HUES64 (cell line): Measurements from ENCODE around the gene PSKH1.

ENCODE experiments used
- H3K27ac ChIP-seq: 2 replicates; pipeline ENCODE4 v1.7.0; 2013; ENCODE audit warnings: low read depth, low read length, inconsistent platforms
- H3K27me3 ChIP-seq: 2 replicates; pipeline ENCODE4 v1.6.1; 2013; ENCODE audit warnings: mild to moderate bottlenecking, low read length; ENCODE audit not compliant: insufficient read depth
- H3K36me3 ChIP-seq: 2 replicates; pipeline ENCODE4 v1.6.1; 2013; ENCODE audit warnings: mild to moderate bottlenecking, low read length; ENCODE audit not compliant: insufficient read depth
- H3K4me1 ChIP-seq: 2 replicates; pipeline ENCODE4 v1.6.1; 2013; ENCODE audit warnings: mild to moderate bottlenecking, low read length, moderate library complexity; ENCODE audit not compliant: insufficient read depth
- H3K4me3 ChIP-seq: 2 replicates; pipeline ENCODE4 v1.5.1; 2013; ENCODE audit warnings: mild to moderate bottlenecking, low read length, moderate library complexity
- H3K9ac ChIP-seq: 2 replicates; pipeline ENCODE4 v1.6.1; 2013; ENCODE audit warnings: mild to moderate bottlenecking, low read depth, low read length
- H3K9me3 ChIP-seq: 2 replicates; pipeline ENCODE4 v1.6.1; 2013; ENCODE audit warnings: low read depth, low read length; ENCODE audit not compliant: insufficient read depth
- WGBS: fragments of 150-250, 120-280 bp; methylation state at CpG from one replicate; pipeline ENCODE4 v1.1.7; 2013; ENCODE audit warnings: missing lambda C conversion rate; 5-methylcytosine and 5-hydroxymethylcytosine counted together

Gene PSKH1

DNA sequence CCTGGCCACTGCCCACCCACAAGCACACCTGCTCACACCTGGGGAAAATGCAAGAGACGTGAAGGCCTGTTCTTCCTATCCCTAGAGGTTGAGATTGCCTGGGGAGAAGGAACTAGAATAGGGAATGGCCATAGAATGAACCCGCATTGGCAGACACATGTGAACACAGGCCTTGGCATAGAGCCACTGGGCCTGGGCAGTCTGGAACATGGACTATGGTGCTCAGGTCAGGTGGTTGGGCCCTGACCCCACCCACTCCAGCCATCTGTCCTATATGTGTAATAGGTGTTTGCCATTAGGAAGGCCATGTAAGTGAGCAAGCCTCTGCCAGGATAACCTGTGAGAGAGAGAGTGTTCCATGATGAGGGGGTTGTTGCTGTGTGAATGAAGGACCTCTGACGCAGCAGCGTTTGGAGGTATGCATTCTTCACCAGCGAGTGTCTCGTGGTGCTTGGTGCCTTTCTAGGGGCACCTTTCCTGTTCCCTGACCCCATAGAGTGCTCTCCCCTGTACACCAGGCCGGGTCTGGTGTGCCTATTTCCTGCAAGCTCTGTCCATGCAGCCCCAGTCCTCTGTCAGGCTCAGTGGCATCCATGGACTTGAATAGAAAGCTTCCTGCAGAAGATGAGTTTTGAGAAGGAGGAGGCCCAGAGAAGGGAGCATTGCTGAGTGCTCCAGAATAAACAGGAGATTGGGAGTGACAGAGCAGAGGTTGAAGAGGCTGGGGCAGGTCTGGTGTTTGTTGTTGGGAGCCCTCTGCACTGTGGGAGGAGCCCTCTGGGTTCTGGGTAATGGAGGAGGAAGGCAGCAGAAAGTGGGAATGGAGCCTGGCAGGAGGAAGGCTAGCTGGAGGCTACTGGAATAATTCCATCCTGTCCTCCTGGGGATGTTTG is 23.0 kb downstream of the PSKH1 start:
- Histone ChIP-seq H3K27ac (no peak overlapping the region), H3K4me3 (no peak overlapping the region), H3K4me1 (peaks cover 14% of the 10 kb centered on the region), H3K27me3 (no peaks in the 10 kb centered on the region), H3K9me3 (no peaks in the 10 kb centered on the region), H3K9ac (0 out of 2 replicates have a peak overlapping the region, but pooled peaks have one; percentile 8), H3K36me3 (peaks cover 17% of the 10 kb centered on the region)
- WGBS = 86% methylated on average over 7 of the region's 7 CpGs

DNA sequence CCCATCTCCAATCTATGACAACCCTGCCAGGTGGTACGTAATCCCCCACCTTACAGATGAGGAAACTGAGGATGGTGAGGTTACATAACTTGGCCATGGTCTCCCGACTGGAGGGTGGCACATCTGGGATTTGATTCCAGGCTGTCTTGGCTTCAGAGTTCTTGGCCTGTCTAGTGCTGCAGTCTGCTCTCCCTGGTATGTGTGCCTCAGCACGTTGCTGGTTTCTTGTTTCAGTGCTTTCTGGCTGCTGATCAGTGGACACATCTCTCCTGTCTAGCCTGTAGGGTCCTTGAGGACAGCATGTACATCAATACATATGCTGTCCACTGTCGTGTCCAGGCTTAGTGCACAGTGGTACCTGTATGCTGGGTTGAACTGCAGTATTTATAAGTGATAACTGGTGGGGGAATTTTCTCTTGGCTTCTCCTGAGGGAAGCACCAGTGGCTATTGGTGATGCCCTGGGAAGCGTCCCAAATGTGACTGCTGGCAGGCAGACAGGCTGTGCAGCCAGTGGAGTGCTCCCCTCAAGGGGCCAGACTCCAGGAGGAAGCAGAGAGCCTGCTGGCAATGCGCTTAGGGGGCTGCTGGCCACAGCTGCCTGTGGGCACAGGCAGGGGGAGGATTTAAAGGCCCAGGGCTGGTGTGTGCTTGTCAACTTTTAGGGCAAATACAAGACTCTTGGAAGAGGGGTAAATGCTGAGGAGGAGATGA is 24.2 kb downstream of the PSKH1 start:
- Histone ChIP-seq H3K36me3 (peaks cover 8% of the 10 kb centered on the region), H3K27me3 (no peaks in the 10 kb centered on the region), H3K4me3 (no peak overlapping the region), H3K9ac (no peak overlapping the region), H3K27ac (no peak overlapping the region), H3K4me1 (peaks cover 14% of the 10 kb centered on the region), H3K9me3 (no peaks in the 10 kb centered on the region)
- WGBS = 87% methylated on average over 6 of the region's 6 CpGs

DNA sequence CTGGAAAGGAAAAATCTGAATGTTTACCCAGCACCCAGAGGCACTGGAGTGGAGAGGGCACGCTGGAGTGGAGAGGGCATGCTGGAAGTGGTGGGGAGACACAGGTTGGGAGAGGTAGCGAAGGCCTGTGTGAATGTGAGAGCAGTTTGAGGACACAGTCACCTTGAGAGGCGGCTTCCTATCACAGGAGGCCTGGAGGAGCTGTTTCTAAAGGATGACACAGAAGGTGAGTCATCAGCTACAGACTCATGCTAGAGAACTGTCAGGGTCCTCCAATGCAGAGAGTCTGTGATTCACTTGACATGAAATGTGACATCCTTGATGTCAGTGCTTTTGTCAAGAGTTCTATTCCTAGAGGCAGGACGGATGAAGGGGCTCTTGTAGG is 24.8 kb downstream of the PSKH1 start:
- peaks cover 8% of the 10 kb centered on the region for H3K36me3 ChIP-seq
- WGBS = 83% methylated on average over 4 of the region's 4 CpGs
- no peaks in the 10 kb centered on the region for H3K9me3 ChIP-seq
- no peaks in the 10 kb centered on the region for H3K27me3 ChIP-seq
- H3K27ac ChIP-seq = no peak overlapping the region
- no peak overlapping the region for H3K4me3 ChIP-seq
- no peak overlapping the region for H3K9ac ChIP-seq
- H3K4me1 ChIP-seq = peaks cover 14% of the 10 kb centered on the region

DNA sequence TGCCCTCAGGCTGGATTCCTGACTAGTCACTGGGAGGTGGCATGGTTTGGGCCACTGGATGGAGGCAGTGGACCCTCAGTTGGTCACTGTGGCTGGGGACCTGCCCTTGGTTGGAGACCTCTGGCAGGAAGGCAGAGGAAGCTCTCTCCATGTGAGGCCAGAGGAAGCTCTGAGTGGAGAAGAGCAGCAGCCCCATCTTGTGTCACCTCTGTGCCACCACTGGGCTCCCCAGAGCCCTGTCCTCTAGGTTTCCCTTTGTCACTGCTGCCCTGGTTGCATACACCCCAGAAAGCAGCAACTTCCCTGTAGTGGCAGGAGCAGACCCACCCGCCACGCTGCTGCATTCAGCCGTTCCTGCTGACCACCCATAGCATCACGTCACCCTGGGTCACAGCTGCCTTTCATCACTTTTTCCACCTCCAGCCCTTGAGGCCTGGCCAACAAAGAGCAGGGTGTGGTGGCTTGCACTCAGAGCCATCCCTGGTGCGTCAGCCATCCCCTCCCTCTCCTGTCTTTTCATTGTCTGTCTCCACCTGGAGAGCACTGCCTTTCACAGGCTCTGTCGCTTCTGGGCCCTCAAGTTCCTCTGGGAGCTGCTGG is 26.7 kb downstream of the PSKH1 start:
- H3K36me3 ChIP-seq = peaks cover 8% of the 10 kb centered on the region
- H3K9me3 ChIP-seq = no peaks in the 10 kb centered on the region
- H3K4me3 ChIP-seq = no peak overlapping the region
- no peaks in the 10 kb centered on the region for H3K27me3 ChIP-seq
- H3K27ac ChIP-seq = no peak overlapping the region
- H3K4me1 ChIP-seq = peaks cover 12% of the 10 kb centered on the region
- no peak overlapping the region for H3K9ac ChIP-seq
- 96% methylated on average over 6 of the region's 6 CpGs for WGBS

DNA sequence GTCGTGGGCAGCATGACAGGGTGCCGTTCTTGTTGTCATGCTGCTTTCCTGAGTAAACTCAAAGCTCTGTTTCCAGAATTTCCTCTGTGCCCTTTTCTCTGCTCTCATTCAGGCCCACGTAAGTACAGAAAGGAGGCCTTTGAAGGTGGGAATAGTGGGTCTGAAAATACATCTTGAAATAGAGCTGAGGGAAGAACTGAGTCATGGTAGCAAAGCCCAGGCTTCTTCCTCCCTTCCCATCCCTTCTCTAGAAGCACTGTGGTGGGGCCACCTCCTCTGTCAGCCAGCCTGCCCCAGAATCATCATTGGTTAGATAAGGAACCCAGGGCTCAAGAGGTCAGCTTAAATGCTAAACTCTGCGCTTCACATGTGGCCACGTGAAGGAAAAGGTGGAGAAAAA is 29.2 kb downstream of the PSKH1 start:
- no peaks in the 10 kb centered on the region for H3K27me3 ChIP-seq
- H3K36me3 ChIP-seq = no peaks in the 10 kb centered on the region; the same call in 1 of the 2 replicates
- 84% methylated on average over 5 of the region's 5 CpGs for WGBS
- no peak overlapping the region for H3K9ac ChIP-seq
- H3K4me1 ChIP-seq = no peaks in the 10 kb centered on the region
- H3K4me3 ChIP-seq = no peak overlapping the region
- H3K9me3 ChIP-seq = no peaks in the 10 kb centered on the region
- H3K27ac ChIP-seq = no peak overlapping the region

DNA sequence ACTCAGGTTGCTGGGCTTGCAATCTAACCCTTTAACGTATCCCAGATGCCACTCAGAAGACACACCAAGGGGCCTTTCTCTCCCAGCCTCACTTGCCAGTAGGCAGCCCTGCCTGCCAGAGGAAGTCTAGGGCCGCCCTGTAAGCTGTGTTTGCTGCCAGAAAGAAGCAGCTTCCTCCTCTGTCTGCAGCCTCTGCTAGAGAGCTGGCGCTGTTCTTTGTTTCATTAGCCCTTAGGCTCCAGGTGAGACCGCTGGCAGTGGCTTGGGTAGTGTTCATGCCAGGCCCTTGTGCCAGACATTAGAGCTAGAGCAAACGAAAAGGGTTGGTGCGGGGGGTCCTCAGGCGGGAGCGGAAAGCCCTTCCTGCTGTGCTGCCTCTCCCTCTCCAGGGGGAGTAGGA is 29.7 kb downstream of the PSKH1 start:
- Histone ChIP-seq H3K4me3 (no peak overlapping the region), H3K36me3 (peaks cover 5% of the 10 kb centered on the region), H3K27me3 (no peaks in the 10 kb centered on the region), H3K9ac (no peak overlapping the region), H3K27ac (no peak overlapping the region), H3K4me1 (no peaks in the 10 kb centered on the region), H3K9me3 (no peaks in the 10 kb centered on the region)
- WGBS = 89% methylated on average over 8 of the region's 8 CpGs

DNA sequence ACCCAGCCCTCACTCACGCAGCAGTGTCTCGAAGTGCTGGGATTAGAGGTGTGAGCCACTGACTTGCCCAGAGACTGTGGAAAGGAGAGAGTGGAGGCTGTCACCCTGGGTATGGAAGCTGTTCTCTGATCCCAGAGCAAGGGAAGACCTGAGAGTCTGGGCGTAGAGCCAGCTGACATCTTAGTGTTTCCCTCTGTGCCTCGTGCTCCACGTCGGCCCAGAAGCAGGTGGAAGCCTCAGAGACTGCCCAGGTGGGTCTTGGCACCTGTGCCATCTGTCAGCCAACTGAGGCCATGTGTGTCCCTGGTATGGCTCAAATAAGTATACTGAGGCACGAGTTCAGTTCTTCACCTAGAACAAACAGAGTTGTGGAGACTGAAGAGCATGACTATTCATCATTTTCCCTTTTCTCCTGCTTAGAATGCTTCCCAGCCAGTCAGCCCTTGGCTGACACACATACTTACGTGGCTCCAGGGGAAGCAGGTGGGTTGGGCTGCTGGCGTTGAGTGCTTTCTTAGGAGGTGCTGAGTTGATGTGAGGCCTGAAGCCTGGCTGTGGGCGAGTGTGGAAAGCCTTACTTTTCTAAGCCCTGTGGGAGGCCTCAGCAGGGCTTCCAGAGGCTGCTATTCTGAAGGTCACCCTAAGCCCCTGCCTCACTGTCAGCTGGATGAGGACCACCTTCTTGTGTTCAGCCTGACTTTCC is 30.5 kb downstream of the PSKH1 start:
- no peak overlapping the region for H3K27ac ChIP-seq
- H3K36me3 ChIP-seq = peaks cover 6% of the 10 kb centered on the region
- no peak overlapping the region for H3K4me3 ChIP-seq
- no peak overlapping the region for H3K9ac ChIP-seq
- H3K4me1 ChIP-seq = no peaks in the 10 kb centered on the region
- no peaks in the 10 kb centered on the region for H3K9me3 ChIP-seq
- WGBS = 92% methylated on average over 10 of the region's 10 CpGs
- H3K27me3 ChIP-seq = no peaks in the 10 kb centered on the region

DNA sequence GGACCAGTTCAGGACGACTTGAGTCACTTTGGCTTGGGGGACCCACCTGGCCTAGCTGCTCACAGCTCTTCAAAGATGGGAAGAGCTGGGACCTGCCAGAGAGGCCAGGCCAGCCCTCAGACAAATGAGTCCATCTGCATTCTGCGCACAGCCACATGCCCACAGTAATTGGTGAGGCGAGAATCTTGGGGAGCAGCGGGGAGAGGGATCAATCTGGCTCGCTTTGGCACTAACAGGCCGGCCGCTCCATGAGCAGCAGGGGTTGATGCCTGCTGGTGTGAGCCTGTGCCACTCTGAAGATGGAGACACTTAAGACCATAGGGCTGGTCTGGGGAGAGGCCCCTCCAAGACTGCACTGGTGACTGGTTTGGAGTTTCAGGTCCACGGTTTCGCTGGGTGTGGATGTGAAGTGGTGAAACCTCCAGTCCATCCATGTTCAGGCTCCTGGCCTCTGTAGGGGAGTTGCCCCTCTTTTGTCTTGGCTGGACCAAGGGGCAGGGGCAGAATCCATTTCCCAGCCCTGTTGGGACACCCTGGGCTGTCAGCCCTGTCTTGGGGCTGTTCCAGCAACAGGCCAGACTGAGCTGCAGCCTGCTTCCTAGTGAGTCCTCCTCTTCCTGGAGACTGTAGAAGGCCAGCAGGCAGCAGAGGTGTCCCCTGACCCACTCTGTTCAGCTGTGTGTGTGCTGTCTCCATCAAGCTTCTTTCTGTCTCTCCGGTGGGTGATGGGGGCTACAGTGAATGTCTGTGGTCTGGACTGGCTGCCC is 31.3 kb downstream of the PSKH1 start:
- no peak overlapping the region for H3K4me3 ChIP-seq
- H3K9me3 ChIP-seq = no peaks in the 10 kb centered on the region
- no peak overlapping the region for H3K9ac ChIP-seq
- peaks cover 6% of the 10 kb centered on the region for H3K36me3 ChIP-seq
- no peaks in the 10 kb centered on the region for H3K27me3 ChIP-seq
- no peak overlapping the region for H3K27ac ChIP-seq
- WGBS = 94% methylated on average over 10 of the region's 10 CpGs
- H3K4me1 ChIP-seq = no peaks in the 10 kb centered on the region

DNA sequence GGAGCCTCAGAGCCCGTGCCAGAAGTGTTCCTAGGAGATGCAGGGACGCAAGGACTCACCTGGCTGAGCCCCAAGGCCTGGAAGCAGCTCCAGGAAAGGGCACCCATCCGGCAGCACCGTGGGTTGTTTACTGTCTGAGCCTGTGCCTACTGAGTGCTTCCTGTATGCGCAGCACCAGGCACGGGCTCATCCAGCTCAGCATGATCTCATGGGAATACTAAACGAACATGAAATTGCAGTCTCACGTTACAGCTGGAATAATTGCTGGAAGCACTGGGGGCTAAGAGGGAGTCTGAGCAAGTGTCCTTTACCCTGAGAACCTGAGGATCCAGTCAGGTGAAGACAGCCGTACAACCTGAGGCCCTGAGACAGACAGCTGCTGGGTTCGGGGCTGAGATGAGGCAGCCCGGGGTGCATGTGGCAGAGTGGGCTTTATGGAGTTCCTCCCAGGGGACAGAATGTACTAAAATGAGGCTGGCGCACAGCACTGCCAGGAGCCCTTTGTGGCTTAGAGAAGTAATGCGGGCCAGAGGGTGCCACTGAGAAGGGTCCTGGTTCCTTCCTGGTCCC is 33.2 kb downstream of the PSKH1 start:
- no peak overlapping the region for H3K4me3 ChIP-seq
- no peak overlapping the region for H3K27ac ChIP-seq
- no peaks in the 10 kb centered on the region for H3K27me3 ChIP-seq
- WGBS = 84% methylated on average over 13 of the region's 13 CpGs
- no peaks in the 10 kb centered on the region for H3K9me3 ChIP-seq
- no peaks in the 10 kb centered on the region for H3K4me1 ChIP-seq
- no peak overlapping the region for H3K9ac ChIP-seq
- peaks cover 12% of the 10 kb centered on the region for H3K36me3 ChIP-seq
